Glomerular visceral epithelial cell (primary cell): ENCODE results near the gene KANSL3.

ENCODE experiments used
- DNase-seq: peaks from one replicate; pipeline ENCODE4 v3.0.0-alpha.2; 2016; ENCODE audit errors: extremely low spot score

The KANSL3 gene

GRCh38 chr2:96546321-96546720 lies 91.8 kb downstream of the KANSL3 start:
- DNase-seq = no peak
